ENCODE data around the gene SEC22C.
"Not testable (repeated sequence)": the region's sequence is repeated elsewhere in the genome, so short reads cannot be mapped to it uniquely, and the experiment has no call there.

SEC22C gene

DNA sequence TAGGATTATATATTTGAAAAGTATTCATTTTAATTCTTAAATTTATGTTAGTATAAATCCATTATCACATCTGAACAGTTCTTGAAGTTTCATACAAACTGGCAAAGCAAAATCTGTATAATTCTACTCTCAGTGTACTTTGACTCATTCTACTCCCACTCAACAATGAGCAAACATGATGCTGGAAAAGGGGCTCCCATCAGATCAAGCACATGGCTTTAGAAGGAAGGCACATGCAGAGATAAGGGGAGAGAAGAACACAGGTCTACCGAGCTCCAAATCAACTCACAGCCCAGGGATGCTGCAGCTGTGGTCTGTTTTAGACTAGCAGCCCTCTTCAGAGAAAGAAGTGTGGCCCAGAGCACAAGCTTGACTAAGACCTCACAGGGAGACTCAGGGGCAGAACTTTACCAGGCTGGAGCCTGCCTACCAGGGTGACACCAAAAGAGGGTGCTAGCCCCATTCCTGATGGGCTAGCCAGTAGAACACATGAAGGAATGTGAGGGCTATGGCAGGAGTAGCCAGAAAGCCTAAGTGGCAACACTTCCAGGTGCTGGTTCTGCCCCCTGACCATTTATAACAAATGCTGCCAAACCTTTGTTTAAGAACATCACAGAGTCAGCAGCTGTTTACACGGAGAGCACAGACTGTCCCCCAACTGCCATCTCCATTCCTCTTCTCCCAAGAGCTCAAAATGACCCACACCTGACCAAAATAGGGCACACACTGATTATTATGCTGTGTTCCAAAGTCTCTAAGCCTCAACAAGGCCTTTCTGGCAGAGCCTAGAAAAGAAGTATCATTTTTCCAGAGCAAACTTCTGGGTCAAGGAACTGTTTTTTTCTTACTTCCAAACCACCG, 19.5 kb downstream of the SEC22C start:
- H3K79me2 ChIP-seq (ENCODE audit: insufficient read depth, low read length) = no peaks in the 10 kb centered on the region
- no peak overlapping the region for H2AFZ ChIP-seq (ENCODE audit: low read depth, low read length, severe bottlenecking)
- no peaks in the 10 kb centered on the region for H3F3A ChIP-seq (ENCODE audit: insufficient read depth)
- H3K9ac ChIP-seq (ENCODE audit: low read length) = no peak overlapping the region
- no peak overlapping the region for H3K4me2 ChIP-seq (ENCODE audit: low read depth, low read length, poor library complexity, severe bottlenecking)
- no peaks in the 10 kb centered on the region for H4K20me1 ChIP-seq (ENCODE audit: low read depth, low read length)
- no peaks in the 10 kb centered on the region for H3K27me3 ChIP-seq (ENCODE audit: low read length)
- H3K4me3 ChIP-seq (ENCODE audit: insufficient read depth, low read length, poor library complexity, severe bottlenecking) = no peak overlapping the region
- H3K9me3 ChIP-seq (ENCODE audit: insufficient read depth, low read length) = no peaks in the 10 kb centered on the region
- H3K9me2 ChIP-seq (replicated peaks; ENCODE audit: insufficient read depth, low read length) = no peaks in the 10 kb centered on the region
- no peak for TF ChIP-seq EZH2phosphoT487 (conservative IDR thresholded peaks at IDR 0.05; ENCODE audit: low read length)
- TF ChIP-seq, protein P1, sequence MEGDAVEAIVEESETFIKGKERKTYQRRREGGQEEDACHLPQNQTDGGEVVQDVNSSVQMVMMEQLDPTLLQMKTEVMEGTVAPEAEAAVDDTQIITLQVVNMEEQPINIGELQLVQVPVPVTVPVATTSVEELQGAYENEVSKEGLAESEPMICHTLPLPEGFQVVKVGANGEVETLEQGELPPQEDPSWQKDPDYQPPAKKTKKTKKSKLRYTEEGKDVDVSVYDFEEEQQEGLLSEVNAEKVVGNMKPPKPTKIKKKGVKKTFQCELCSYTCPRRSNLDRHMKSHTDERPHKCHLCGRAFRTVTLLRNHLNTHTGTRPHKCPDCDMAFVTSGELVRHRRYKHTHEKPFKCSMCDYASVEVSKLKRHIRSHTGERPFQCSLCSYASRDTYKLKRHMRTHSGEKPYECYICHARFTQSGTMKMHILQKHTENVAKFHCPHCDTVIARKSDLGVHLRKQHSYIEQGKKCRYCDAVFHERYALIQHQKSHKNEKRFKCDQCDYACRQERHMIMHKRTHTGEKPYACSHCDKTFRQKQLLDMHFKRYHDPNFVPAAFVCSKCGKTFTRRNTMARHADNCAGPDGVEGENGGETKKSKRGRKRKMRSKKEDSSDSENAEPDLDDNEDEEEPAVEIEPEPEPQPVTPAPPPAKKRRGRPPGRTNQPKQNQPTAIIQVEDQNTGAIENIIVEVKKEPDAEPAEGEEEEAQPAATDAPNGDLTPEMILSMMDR (IDR thresholded peaks at IDR 0.05; ENCODE audit: insufficient read depth, low read length, poor library complexity, severe bottlenecking) = no peak
- H3K36me3 ChIP-seq (ENCODE audit: low read length) = no peaks in the 10 kb centered on the region; the same call in 1 of the 2 replicates
- no peak overlapping the region for H3K27ac ChIP-seq (ENCODE audit: low read depth, low read length)

DNA sequence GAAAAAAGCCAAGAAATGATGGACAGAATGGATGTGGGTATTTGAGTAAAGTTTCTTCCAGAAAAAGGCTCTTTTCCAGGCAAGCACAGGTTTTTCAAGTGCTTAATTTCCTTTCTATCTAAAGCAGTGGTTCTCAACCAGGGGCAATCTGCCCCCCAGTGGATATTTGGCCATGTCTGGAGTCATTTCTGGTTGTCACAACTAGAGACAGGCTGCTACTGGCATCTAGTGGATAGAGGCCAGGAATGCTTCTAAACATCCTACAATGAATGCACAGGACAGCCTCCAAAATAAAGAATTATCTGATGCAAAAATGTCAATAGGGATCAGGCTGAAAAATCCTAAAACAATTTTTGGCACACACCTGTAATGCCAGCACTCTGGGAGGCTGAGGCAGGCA, 23.9 kb downstream of the SEC22C start:
- Histone ChIP-seq H3K36me3 (ENCODE audit: low read length) (peaks cover 7% of the 10 kb centered on the region; the same call in 1 of the 2 replicates), H3K27ac (ENCODE audit: low read depth, low read length) (no peak overlapping the region), H3K27me3 (ENCODE audit: low read length) (no peaks in the 10 kb centered on the region), H3K9ac (ENCODE audit: low read length) (no peak overlapping the region), H3K79me2 (ENCODE audit: insufficient read depth, low read length) (no peaks in the 10 kb centered on the region), H2AFZ (ENCODE audit: low read depth, low read length, severe bottlenecking) (no peak overlapping the region), H3F3A (ENCODE audit: insufficient read depth) (no peaks in the 10 kb centered on the region), H3K9me2 (replicated peaks; ENCODE audit: insufficient read depth, low read length) (no peaks in the 10 kb centered on the region), H4K20me1 (ENCODE audit: low read depth, low read length) (no peaks in the 10 kb centered on the region), H3K9me3 (ENCODE audit: insufficient read depth, low read length) (no peaks in the 10 kb centered on the region), H3K4me2 (ENCODE audit: low read depth, low read length, poor library complexity, severe bottlenecking) (no peak overlapping the region), H3K4me3 (ENCODE audit: insufficient read depth, low read length, poor library complexity, severe bottlenecking) (no peak overlapping the region)
- no peak for TF ChIP-seq EZH2phosphoT487 (conservative IDR thresholded peaks at IDR 0.05; ENCODE audit: low read length)
- TF ChIP-seq, protein P1 (IDR thresholded peaks at IDR 0.05; ENCODE audit: insufficient read depth, low read length, poor library complexity, severe bottlenecking) = no peak

DNA sequence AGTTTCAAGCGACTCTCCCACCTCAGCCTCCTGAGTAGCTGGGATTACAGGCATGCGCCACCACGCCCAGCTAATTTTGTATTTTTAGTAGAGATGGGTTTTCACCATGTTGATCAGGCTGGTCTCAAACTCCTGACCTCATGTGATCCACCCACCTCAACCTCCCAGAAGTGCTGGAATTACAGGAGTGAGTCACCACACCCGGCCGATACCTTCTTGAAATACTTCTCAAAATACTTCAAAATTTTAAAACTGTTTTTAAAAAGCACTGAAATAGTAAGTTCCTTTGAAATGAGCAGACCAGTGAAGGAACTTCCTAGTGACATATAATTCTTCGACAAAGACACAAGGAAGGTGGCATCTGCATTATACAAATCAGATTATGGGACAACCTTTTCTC, 24.9 kb downstream of the SEC22C start:
- H3K36me3 ChIP-seq (ENCODE audit: low read length); H3K4me2 ChIP-seq (ENCODE audit: low read depth, low read length, poor library complexity, severe bottlenecking); H3K27ac ChIP-seq (ENCODE audit: low read depth, low read length): not testable (repeated sequence)

GRCh38 chr3:42556089-42556632, 25.6 kb downstream of the SEC22C start:
- Histone ChIP-seq H4K20me1 (ENCODE audit: low read depth, low read length) (no peaks in the 10 kb centered on the region), H3K9me3 (ENCODE audit: insufficient read depth, low read length) (no peaks in the 10 kb centered on the region), H3K4me2 (ENCODE audit: low read depth, low read length, poor library complexity, severe bottlenecking) (no peak overlapping the region), H3K27ac (ENCODE audit: low read depth, low read length) (no peak overlapping the region), H2AFZ (ENCODE audit: low read depth, low read length, severe bottlenecking) (no peak overlapping the region), H3K9me2 (replicated peaks; ENCODE audit: insufficient read depth, low read length) (no peaks in the 10 kb centered on the region), H3K36me3 (ENCODE audit: low read length) (peaks cover 10% of the 10 kb centered on the region; the same call in 1 of the 2 replicates), H3F3A (ENCODE audit: insufficient read depth) (no peaks in the 10 kb centered on the region), H3K9ac (ENCODE audit: low read length) (no peak overlapping the region), H3K4me3 (ENCODE audit: insufficient read depth, low read length, poor library complexity, severe bottlenecking) (no peak overlapping the region), H3K79me2 (ENCODE audit: insufficient read depth, low read length) (no peaks in the 10 kb centered on the region), H3K27me3 (ENCODE audit: low read length) (no peaks in the 10 kb centered on the region)
- TF ChIP-seq EZH2phosphoT487 (conservative IDR thresholded peaks at IDR 0.05; ENCODE audit: low read length) = no peak
- TF ChIP-seq, protein P1 (IDR thresholded peaks at IDR 0.05; ENCODE audit: insufficient read depth, low read length, poor library complexity, severe bottlenecking) = no peak

More for the DNA sequence above, 24.9 kb downstream of the SEC22C start:
- not testable (repeated sequence) for H4K20me1 ChIP-seq (ENCODE audit: low read depth, low read length); H3K9me3 ChIP-seq (ENCODE audit: insufficient read depth, low read length); H3K27me3 ChIP-seq (ENCODE audit: low read length); H3K4me3 ChIP-seq (ENCODE audit: insufficient read depth, low read length, poor library complexity, severe bottlenecking); H3K9ac ChIP-seq (ENCODE audit: low read length); H3K9me2 ChIP-seq (replicated peaks; ENCODE audit: insufficient read depth, low read length); H2AFZ ChIP-seq (ENCODE audit: low read depth, low read length, severe bottlenecking); H3F3A ChIP-seq (ENCODE audit: insufficient read depth); H3K79me2 ChIP-seq (ENCODE audit: insufficient read depth, low read length)
